Endothelial cell of umbilical vein (primary cell): Measurements from ENCODE around the gene PDGFB. TPM values are rescaled to one million over a fixed set of nuclear protein-coding genes. Genes with fewer than 3 reads are reported as not detected.

Source experiments
- BruUV-seq: library from RNA; stranded (reverse); fragments of 400-500 nt; replicated peaks from 2 replicates; lab custom pipeline; 2021; lab: Mats Ljungman, UMichigan
- CTCF ChIA-PET: fragments of 300-600, 350-600 bp; sonication (Branson Sonifier 250); formaldehyde crosslinking; loops from one replicate; lab custom pipeline; 2021; ENCODE audit warnings: antibody characterized with exemption, inconsistent platforms; lab: Charles Lee
- POLR2A ChIA-PET: fragments of 300-600, 350-600 bp; sonication (Branson Sonifier 250); formaldehyde crosslinking; loops from one replicate; lab custom pipeline; 2021; ENCODE audit warnings: antibody characterized with exemption, inconsistent platforms; lab: Charles Lee
- DNase-seq: peaks from one replicate; pipeline ENCODE4 v3.0.0-alpha.2; 2011; ENCODE audit warnings: low read depth, low spot score
- FAIRE-seq: peaks from 2 replicates; lab custom pipeline; 2011; peaks lifted over from hg19 to GRCh38; lab: Jason Lieb, UNC
- H2AFZ ChIP-seq: 2 replicates; pipeline ENCODE4 v1.6.0; 2012; ENCODE audit warnings: low read depth, low read length, control low read depth, inconsistent platforms
- H3K27ac ChIP-seq: 2 replicates; pipeline ENCODE4 v1.5.1; 2011; ENCODE audit warnings: low read depth, mild to moderate bottlenecking, control low read depth, low read length, moderate library complexity; ENCODE audit not compliant: insufficient read depth
- H3K27me3 ChIP-seq, 2 experiments: 2 replicates each; pipeline versions ENCODE4 v1.6.0 to v1.6.1; 2011; ENCODE audit warnings: low read length in 2 of 2, mixed read lengths in 1 of 2; ENCODE audit not compliant: control insufficient read depth in 2 of 2, insufficient read depth in 2 of 2
- H3K36me3 ChIP-seq, 2 experiments: 2 replicates in 1 of 2; 3 replicates in 1 of 2; pipeline ENCODE4 v1.5.1; 2011; ENCODE audit warnings: low read length in 2 of 2, mild to moderate bottlenecking in 1 of 2, moderate library complexity in 1 of 2; ENCODE audit not compliant: control insufficient read depth in 2 of 2, insufficient read depth in 2 of 2; ENCODE audit errors: extremely low read depth in 1 of 2
- H3K4me1 ChIP-seq: 3 replicates; pipeline ENCODE4 v1.5.1; 2011; ENCODE audit warnings: mild to moderate bottlenecking, low read length; ENCODE audit not compliant: control insufficient read depth, insufficient read depth; ENCODE audit errors: extremely low read depth
- H3K4me2 ChIP-seq: 2 replicates; pipeline ENCODE4 v1.6.1; 2011; ENCODE audit warnings: low read length, control low read depth, mixed read lengths; ENCODE audit not compliant: insufficient read depth
- H3K4me3 ChIP-seq, 3 experiments: fragments of 200-600 bp in 1 of 3; sonication (generic), shearing (Covaris generic) in 1 of 3; replicated peaks in 1 of 3; 2 replicates each; pipeline ENCODE4 v1.5.1; 2011 to 2016; ENCODE audit warnings: control low read depth in 3 of 3, low read length in 3 of 3, mild to moderate bottlenecking in 2 of 3, inconsistent platforms in 1 of 3, low read depth in 1 of 3, moderate library complexity in 1 of 3; ENCODE audit not compliant: insufficient read depth in 1 of 3
- H3K79me2 ChIP-seq: 2 replicates; pipeline ENCODE4 v1.6.0; 2012; ENCODE audit warnings: low read length, inconsistent platforms; ENCODE audit not compliant: control insufficient read depth, insufficient read depth
- H3K9ac ChIP-seq: replicated peaks from 2 replicates; pipeline ENCODE3; 2011; ENCODE audit warnings: low read length, control low read depth; ENCODE audit not compliant: insufficient read depth; ENCODE audit errors: extremely low read depth
- H3K9me1 ChIP-seq: replicated peaks from 3 replicates; pipeline ENCODE4 v1.6.0; 2011; ENCODE audit warnings: mild to moderate bottlenecking, low read length; ENCODE audit not compliant: control insufficient read depth, insufficient read depth; ENCODE audit errors: extremely low read depth
- H3K9me3 ChIP-seq: replicated peaks from 2 replicates; pipeline ENCODE4 v1.5.1; 2012; ENCODE audit warnings: low read length, inconsistent platforms; ENCODE audit not compliant: control insufficient read depth, insufficient read depth
- H4K20me1 ChIP-seq: replicated peaks from 2 replicates; pipeline ENCODE3; 2011; ENCODE audit warnings: mild to moderate bottlenecking, low read length; ENCODE audit not compliant: control insufficient read depth, insufficient read depth; ENCODE audit errors: extremely low read depth
- EZH2 ChIP-seq: IDR thresholded peaks from 2 replicates; pipeline ENCODE4 v1.6.1; 2012; ENCODE audit warnings: borderline replicate concordance, low read depth, mild to moderate bottlenecking, moderate library complexity, low read length, inconsistent platforms; ENCODE audit not compliant: severe bottlenecking
- FOS ChIP-seq: IDR thresholded peaks from 2 replicates; pipeline ENCODE4 v1.6.1; 2011; ENCODE audit warnings: mild to moderate bottlenecking, low read length, moderate library complexity, borderline replicate concordance; ENCODE audit not compliant: insufficient read depth
- GATA2 ChIP-seq: IDR thresholded peaks from 2 replicates; pipeline ENCODE4 v1.7.0; 2011; ENCODE audit warnings: low read depth, mild to moderate bottlenecking, moderate library complexity, mixed read lengths, low read length; ENCODE audit not compliant: insufficient read length, insufficient read depth
- JUN ChIP-seq: IDR thresholded peaks from 2 replicates; pipeline ENCODE4 v1.6.1; 2011; ENCODE audit warnings: borderline replicate concordance, low read depth; ENCODE audit not compliant: insufficient read length, insufficient read depth
- MAX ChIP-seq: IDR thresholded peaks from 2 replicates; pipeline ENCODE4 v1.6.1; 2011; ENCODE audit not compliant: insufficient read depth, insufficient read length
- MYC ChIP-seq: IDR thresholded peaks from one replicate; pipeline ENCODE4 v1.6.1; 2011; ENCODE audit warnings: mild to moderate bottlenecking, low read depth, low read length
- POLR2A ChIP-seq: IDR thresholded peaks from 2 replicates; pipeline ENCODE4 v1.6.1; 2012; ENCODE audit warnings: low read depth, mild to moderate bottlenecking, control low read depth, low read length
- POLR2AphosphoS5 ChIP-seq: IDR thresholded peaks from 2 replicates; pipeline ENCODE4 v1.6.1; 2012; ENCODE audit warnings: low read depth, mild to moderate bottlenecking, control low read depth, low read length, moderate library complexity; ENCODE audit not compliant: insufficient read depth
- dilution Hi-C: fragments of 300-500 bp; cut with MboI; formaldehyde crosslinking; loops from one replicate; pipeline ENCODE4 v1.15.0; 2019; ENCODE audit warnings: low sequenced_read_pairs; ENCODE audit not compliant: extremely low pct_ligation_motif_present
- intact Hi-C: fragments of 100-400 bp; cut with micrococcal nuclease; formaldehyde crosslinking; loops from one replicate; pipeline ENCODE4 v1.10.0; 2022
- polyA plus RNA-seq, 4 experiments: library from polyadenylated mRNA; depleted of rRNA in 3 of 4; stranded (reverse) in 3 of 4; unstranded in 1 of 4; fragments of >200 nt; gene quantifications; 2 replicates each; pipeline versions ENCODE4 v1.2.1 to v1.2.3, GENCODE V29; 2011 to 2012; ENCODE audit warnings: missing spikeins in 1 of 4
- total RNA-seq: library from RNA; stranded (reverse); gene quantifications from 2 replicates; pipeline ENCODE4 v1.2.3, GENCODE V29; 2021
- TF ChIP-seq, protein P1 (sequence below), 2 donors: IDR thresholded peaks; 1 replicate in 1 of 2; 2 replicates in 1 of 2; pipeline ENCODE4 v1.5.1; 2011; ENCODE audit warnings: low read length in 2 of 2, mild to moderate bottlenecking in 2 of 2, moderate library complexity in 2 of 2, control low read depth in 1 of 2, inconsistent platforms in 1 of 2, low read depth in 1 of 2; ENCODE audit not compliant: insufficient read depth in 1 of 2; ENCODE audit errors: extremely low read depth in 1 of 2

The PDGFB gene
- total and polyA plus RNA-seq, 2 donors (not counting 3 experiments of a cell fraction or from before 2014, with no cell fraction given) = 135 to 240 TPM

DNA sequence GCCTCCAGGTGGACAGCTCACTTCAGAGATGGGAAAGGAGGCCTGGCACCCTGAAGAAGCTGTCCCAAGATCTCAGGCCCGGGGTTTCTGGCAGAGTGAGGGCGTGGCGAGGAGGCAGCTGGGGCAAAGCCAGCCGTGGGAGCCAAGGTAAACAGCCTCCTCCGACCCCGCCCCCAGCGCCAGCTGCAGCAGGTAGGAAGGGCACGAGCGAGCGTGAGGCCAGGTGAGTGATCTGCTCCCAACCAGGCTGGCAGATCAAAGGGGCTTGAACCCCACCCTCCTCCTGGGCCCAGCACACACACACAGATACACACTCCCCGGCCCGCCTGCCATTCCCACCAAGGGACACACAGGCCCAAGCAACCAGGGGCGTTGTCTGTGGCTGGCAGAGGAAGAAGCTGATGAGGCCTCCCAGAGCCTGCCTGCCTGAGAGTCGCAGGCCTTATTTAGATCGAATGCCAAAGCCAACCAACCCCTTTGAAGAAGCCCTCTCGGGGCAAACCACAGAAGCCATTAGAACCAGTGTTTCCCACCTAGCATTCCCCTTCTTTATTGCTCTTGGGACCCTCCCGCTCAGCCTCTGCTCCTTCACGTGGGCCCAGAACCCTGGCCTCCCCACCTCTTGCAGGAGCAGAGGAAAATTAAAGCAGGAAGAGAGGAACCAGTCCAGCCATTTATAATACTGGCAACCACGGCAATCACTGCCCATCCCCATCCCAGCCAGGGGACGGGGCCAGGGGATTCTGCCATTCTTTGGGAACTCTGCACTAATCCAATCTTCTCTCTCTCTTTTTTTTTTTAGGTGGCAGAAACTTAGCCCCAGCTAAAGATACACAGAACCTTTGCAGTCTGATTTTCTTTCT lies 5.0 kb downstream of the PDGFB start:
- Histone ChIP-seq H3K27me3 (no peaks in the 10 kb centered on the region), H3K9me3 (no peaks in the 10 kb centered on the region), H2AFZ (no peak overlapping the region), H3K4me1 (peaks cover 68% of the 10 kb centered on the region), H3K36me3 (peaks cover 11 to 28% of the 10 kb centered on the region in 2 experiments), H3K9me1 (no peaks in the 10 kb centered on the region), H3K9ac (peak overlapping the region; percentile 91), H3K4me2 (peak overlapping the region; percentile 25), H3K79me2 (peaks cover 99% of the 10 kb centered on the region), H4K20me1 (peaks cover 4% of the 10 kb centered on the region), H3K4me3 (peak overlapping the region in 2 of 3 experiments; percentile 41 to 68), H3K27ac (no peak overlapping the region)
- ChIA-PET POLR2A (interaction anchor here (1.2 to 3.5 kb wide), 2 partner anchors 73 to 78 kb away, joined by 3 to 31 read pairs; partner anchors contain the start of gene RPL3), CTCF (interaction anchor here (1.9 to 3.8 kb wide), 6 partner anchors 44 to 77 kb away, joined by 7 to 29 read pairs (median 12); no protein-coding TSS in a partner anchor)
- dilution Hi-C loops = no loop called here
- DNase-seq = no peak
- TF ChIP-seq POLR2AphosphoS5 (no peak), MAX (no peak), POLR2A (no peak), JUN (no peak), MYC (no peak), FOS (no peak), EZH2 (no peak), GATA2 (no peak)
- TF ChIP-seq, protein P1, sequence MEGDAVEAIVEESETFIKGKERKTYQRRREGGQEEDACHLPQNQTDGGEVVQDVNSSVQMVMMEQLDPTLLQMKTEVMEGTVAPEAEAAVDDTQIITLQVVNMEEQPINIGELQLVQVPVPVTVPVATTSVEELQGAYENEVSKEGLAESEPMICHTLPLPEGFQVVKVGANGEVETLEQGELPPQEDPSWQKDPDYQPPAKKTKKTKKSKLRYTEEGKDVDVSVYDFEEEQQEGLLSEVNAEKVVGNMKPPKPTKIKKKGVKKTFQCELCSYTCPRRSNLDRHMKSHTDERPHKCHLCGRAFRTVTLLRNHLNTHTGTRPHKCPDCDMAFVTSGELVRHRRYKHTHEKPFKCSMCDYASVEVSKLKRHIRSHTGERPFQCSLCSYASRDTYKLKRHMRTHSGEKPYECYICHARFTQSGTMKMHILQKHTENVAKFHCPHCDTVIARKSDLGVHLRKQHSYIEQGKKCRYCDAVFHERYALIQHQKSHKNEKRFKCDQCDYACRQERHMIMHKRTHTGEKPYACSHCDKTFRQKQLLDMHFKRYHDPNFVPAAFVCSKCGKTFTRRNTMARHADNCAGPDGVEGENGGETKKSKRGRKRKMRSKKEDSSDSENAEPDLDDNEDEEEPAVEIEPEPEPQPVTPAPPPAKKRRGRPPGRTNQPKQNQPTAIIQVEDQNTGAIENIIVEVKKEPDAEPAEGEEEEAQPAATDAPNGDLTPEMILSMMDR (IDR thresholded peaks at IDR 0.05; ENCODE audit: extremely low read depth in 1 of 2, insufficient read depth in 1 of 2, low read depth in 1 of 2, low read length in 2 of 2) = no peak
- intact Hi-C loops = loop anchor here (1.0 to 10.0 kb wide), 2 partner anchors 67 to 365 kb away; partner anchors contain the start of gene CBX6
- no TSS peak for BruUV-seq
- FAIRE-seq = peak; percentile 28
